PC-3 (cell line): ENCODE results near the gene CHST11.

Source experiments
- CTCF ChIP-seq: fragments of 300-600 bp; sonication (generic); conservative IDR thresholded peaks from 2 replicates; pipeline ENCODE4 v1.5.1; 2017; ENCODE audit warnings: antibody characterized with exemption, low read depth, mild to moderate bottlenecking, low read length
- EZH2phosphoT487 ChIP-seq: fragments of 300-600 bp; sonication (generic); IDR thresholded peaks from 2 replicates; pipeline ENCODE4 v1.6.1; 2018; ENCODE audit warnings: mild to moderate bottlenecking, antibody characterized with exemption, low read length, borderline replicate concordance

- no peak for TF ChIP-seq CTCF
- no peak for TF ChIP-seq EZH2phosphoT487
Measured at GRCh38 chr12:104634852-104635251, 178.1 kb downstream of the CHST11 start.
